ENCODE results near the gene PDCD2L. TPM values are rescaled to one million over a fixed set of nuclear protein-coding genes. Genes with fewer than 3 reads are reported as not detected.
A peak's percentile ranks its signal among the peaks of the same experiment; 100 is the strongest.

PDCD2L gene
- total and polyA plus RNA-seq, 2 experiments from 2014 or later, result 6.3 to 9.8 TPM

- Histone ChIP-seq H3K4me3 (no peak overlapping the region), H3K9me3 (ENCODE audit: low read depth) (no peaks in the 10 kb centered on the region), H3K27ac (peak overlapping the region; percentile 83), H3K27me3 (no peaks in the 10 kb centered on the region), H4K20me1 (ENCODE audit: insufficient read depth, poor library complexity, severe bottlenecking) (no peaks in the 10 kb centered on the region), H3K36me3 (replicated peaks; ENCODE audit: insufficient read depth, low read depth) (no peaks in the 10 kb centered on the region), H3K4me1 (ENCODE audit: insufficient read depth) (peaks cover 7% of the 10 kb centered on the region), H3K9me2 (replicated peaks; ENCODE audit: insufficient read depth) (no peaks in the 10 kb centered on the region), H3K79me2 (peaks cover 2% of the 10 kb centered on the region), H3K4me2 (no peak overlapping the region), H2AFZ (no peak overlapping the region)
- no peak for DNase-seq (ENCODE audit: low spot score)
- TF ChIP-seq EZH2 (IDR thresholded peaks at IDR 0.05; ENCODE audit: borderline replicate concordance) (no peak), EZH2phosphoT487 (IDR thresholded peaks at IDR 0.05; ENCODE audit: low read depth, severe bottlenecking, unreplicated experiment) (no peak), CTCF (IDR thresholded peaks at IDR 0.05; ENCODE audit: poor library complexity) (no peak)
- WGBS (ENCODE audit: low lambda C conversion rate, missing lambda C conversion rate), result 97% methylated on average over 9 of the region's 9 CpGs
Observed at GRCh38 chr19:34360354-34360909, 43.8 kb upstream of the PDCD2L start.

GRCh38 chr19:34362679-34363069 is 41.5 kb upstream of the PDCD2L start:
- WGBS (ENCODE audit: low lambda C conversion rate, missing lambda C conversion rate), result 76% methylated on average over 3 of the region's 3 CpGs
- TF ChIP-seq EZH2 (IDR thresholded peaks at IDR 0.05; ENCODE audit: borderline replicate concordance), result no peak
- TF ChIP-seq CTCF (IDR thresholded peaks at IDR 0.05; ENCODE audit: poor library complexity), result no peak
- TF ChIP-seq EZH2phosphoT487 (IDR thresholded peaks at IDR 0.05; ENCODE audit: low read depth, severe bottlenecking, unreplicated experiment), result no peak
- H3K79me2 ChIP-seq, result peaks cover 25% of the 10 kb centered on the region
- DNase-seq (ENCODE audit: low spot score), result no peak
- no peak overlapping the region for H3K4me2 ChIP-seq
- no peaks in the 10 kb centered on the region for H3K9me2 ChIP-seq (replicated peaks; ENCODE audit: insufficient read depth)
- H2AFZ ChIP-seq, result no peak overlapping the region
- no peaks in the 10 kb centered on the region for H3K27me3 ChIP-seq
- no peaks in the 10 kb centered on the region for H3K9me3 ChIP-seq (ENCODE audit: low read depth)
- no peaks in the 10 kb centered on the region for H4K20me1 ChIP-seq (ENCODE audit: insufficient read depth, poor library complexity, severe bottlenecking)
- H3K36me3 ChIP-seq (replicated peaks; ENCODE audit: insufficient read depth, low read depth), result no peaks in the 10 kb centered on the region
- H3K4me3 ChIP-seq, result no peak overlapping the region
- H3K27ac ChIP-seq, result no peak overlapping the region
- H3K4me1 ChIP-seq (ENCODE audit: insufficient read depth), result peaks cover 17% of the 10 kb centered on the region

GRCh38 chr19:34363094-34363493 is 41.1 kb upstream of the PDCD2L start:
- 79% methylated on average over 4 of the region's 4 CpGs for WGBS (ENCODE audit: low lambda C conversion rate, missing lambda C conversion rate)
- H3K36me3 ChIP-seq (replicated peaks; ENCODE audit: insufficient read depth, low read depth), result no peaks in the 10 kb centered on the region
- no peaks in the 10 kb centered on the region for H4K20me1 ChIP-seq (ENCODE audit: insufficient read depth, poor library complexity, severe bottlenecking)
- no peak overlapping the region for H3K4me3 ChIP-seq
- no peaks in the 10 kb centered on the region for H3K9me2 ChIP-seq (replicated peaks; ENCODE audit: insufficient read depth)
- no peaks in the 10 kb centered on the region for H3K27me3 ChIP-seq
- H3K4me1 ChIP-seq (ENCODE audit: insufficient read depth), result peaks cover 17% of the 10 kb centered on the region
- no peak for DNase-seq (ENCODE audit: low spot score)
- TF ChIP-seq CTCF (IDR thresholded peaks at IDR 0.05; ENCODE audit: poor library complexity) (no peak), EZH2 (IDR thresholded peaks at IDR 0.05; ENCODE audit: borderline replicate concordance) (no peak), EZH2phosphoT487 (IDR thresholded peaks at IDR 0.05; ENCODE audit: low read depth, severe bottlenecking, unreplicated experiment) (no peak)
- H3K9me3 ChIP-seq (ENCODE audit: low read depth), result no peaks in the 10 kb centered on the region
- H3K27ac ChIP-seq, result no peak overlapping the region
- no peak overlapping the region for H3K4me2 ChIP-seq
- peaks cover 29% of the 10 kb centered on the region for H3K79me2 ChIP-seq
- no peak overlapping the region for H2AFZ ChIP-seq

All from hepatocyte (in vitro differentiated cells).